Stimulated activated CD4-positive, alpha-beta T cell treated with anti-CD3 and anti-CD28 coated beads, Interleukin-12 subunit alpha, Interleukin-12 subunit beta, amount 100 ng/mL, for 24 hours (primary cell): Measurements from ENCODE around the gene PIK3R1.

Source experiments
- DNase-seq, 2 experiments: peaks; one replicate each; pipeline ENCODE4 v3.0.0-alpha.2; 2020; ENCODE audit warnings: low read depth in 2 of 2

The PIK3R1 gene

GRCh38 chr5:68215208-68215897 lies at the start of gene PIK3R1:
PIK3R1 (plus strand) TSS chr5:68215756; CDS start chr5:68226676, 10,920 bp downstream.
- DNase-seq = peak; percentile 83 to 92

GRCh38 chr5:68167195-68167651 lies 48.3 kb upstream of the PIK3R1 start:
- no peak for DNase-seq

GRCh38 chr5:68169903-68170302 lies 45.7 kb upstream of the PIK3R1 start:
- DNase-seq = no peak

GRCh38 chr5:68170826-68171558 lies 44.6 kb upstream of the PIK3R1 start:
- no peak for DNase-seq

- DNase-seq = no peak
Observed at GRCh38 chr5:68172314-68172713, 43.2 kb upstream of the PIK3R1 start.

- no peak for DNase-seq
Observed at GRCh38 chr5:68173007-68173406, 42.5 kb upstream of the PIK3R1 start.

- no peak for DNase-seq
Observed at GRCh38 chr5:68176253-68176652, 39.3 kb upstream of the PIK3R1 start.

GRCh38 chr5:68176802-68177479 lies 38.6 kb upstream of the PIK3R1 start:
- DNase-seq = no peak

- DNase-seq = no peak
Observed at GRCh38 chr5:68177676-68178075, 37.9 kb upstream of the PIK3R1 start.

GRCh38 chr5:68178579-68178978 lies 37.0 kb upstream of the PIK3R1 start:
- DNase-seq = no peak

GRCh38 chr5:68180121-68181038 lies 35.2 kb upstream of the PIK3R1 start:
- no peak for DNase-seq

- no peak for DNase-seq
Observed at GRCh38 chr5:68181039-68181599, 34.4 kb upstream of the PIK3R1 start.

GRCh38 chr5:68182094-68182493 lies 33.5 kb upstream of the PIK3R1 start:
- DNase-seq = no peak

GRCh38 chr5:68182534-68182933 lies 33.0 kb upstream of the PIK3R1 start:
- DNase-seq = no peak

GRCh38 chr5:68187268-68188055 lies 28.1 kb upstream of the PIK3R1 start:
- no peak for DNase-seq

GRCh38 chr5:68189171-68189570 lies 26.4 kb upstream of the PIK3R1 start:
- no peak for DNase-seq

GRCh38 chr5:68189613-68190012 lies 25.9 kb upstream of the PIK3R1 start:
- no peak for DNase-seq

GRCh38 chr5:68190619-68191018 lies 24.9 kb upstream of the PIK3R1 start:
- DNase-seq = no peak

GRCh38 chr5:68191083-68191791 lies 24.3 kb upstream of the PIK3R1 start:
- DNase-seq = no peak

GRCh38 chr5:68192679-68193060 lies 22.9 kb upstream of the PIK3R1 start:
- no peak for DNase-seq
